Mesenchymal stem cell (in vitro differentiated cells and primary cell): Measurements from ENCODE around the gene STK38.

Source experiments
- DNase-seq: peaks from one replicate; pipeline ENCODE4 v3.0.0-alpha.2; 2013
- H2AFZ ChIP-seq: one replicate; pipeline ENCODE4 v1.6.1; 2013; ENCODE audit warnings: low read depth, mild to moderate bottlenecking, control low read depth, inconsistent platforms, low read length, moderate library complexity
- H2AK5ac ChIP-seq: 2 replicates; pipeline ENCODE4 v1.6.1; 2013; ENCODE audit warnings: low read length, moderate library complexity, mild to moderate bottlenecking, inconsistent platforms; ENCODE audit not compliant: severe bottlenecking
- H2BK120ac ChIP-seq: one replicate; pipeline ENCODE4 v1.6.1; 2013; ENCODE audit warnings: low read depth, mild to moderate bottlenecking, inconsistent platforms, low read length, moderate library complexity
- H2BK12ac ChIP-seq, 2 experiments: one replicate each; pipeline ENCODE4 v1.6.1; 2013; ENCODE audit warnings: inconsistent platforms in 2 of 2, low read length in 2 of 2, mild to moderate bottlenecking in 2 of 2, moderate library complexity in 2 of 2, control low read depth in 1 of 2
- H2BK15ac ChIP-seq: one replicate; pipeline ENCODE4 v1.6.1; 2013; ENCODE audit warnings: mild to moderate bottlenecking, low read depth, inconsistent platforms; ENCODE audit not compliant: poor library complexity, severe bottlenecking
- H2BK5ac ChIP-seq: 2 replicates; pipeline ENCODE4 v1.6.1; 2013; ENCODE audit warnings: low read depth, mild to moderate bottlenecking, low read length, control low read depth, inconsistent platforms; ENCODE audit not compliant: poor library complexity, severe bottlenecking
- H3K14ac ChIP-seq, 2 experiments: one replicate each; pipeline ENCODE4 v1.6.1; 2013; ENCODE audit warnings: inconsistent platforms in 2 of 2, low read length in 2 of 2, control low read depth in 1 of 2, mild to moderate bottlenecking in 1 of 2, moderate library complexity in 1 of 2
- H3K18ac ChIP-seq, 2 experiments: one replicate each; pipeline ENCODE4 v1.6.1; 2013; ENCODE audit warnings: inconsistent platforms in 2 of 2, low read length in 2 of 2, control low read depth in 1 of 2, low read depth in 1 of 2, mild to moderate bottlenecking in 1 of 2
- H3K23ac ChIP-seq, 2 experiments: one replicate each; pipeline ENCODE4 v1.6.1; 2013; ENCODE audit warnings: inconsistent platforms in 2 of 2, low read length in 2 of 2, mild to moderate bottlenecking in 2 of 2, moderate library complexity in 2 of 2, control low read depth in 1 of 2
- H3K27ac ChIP-seq: 2 replicates; pipeline ENCODE4 v1.5.1; 2013; ENCODE audit warnings: mild to moderate bottlenecking, moderate library complexity, low read length, control low read depth, inconsistent platforms; ENCODE audit not compliant: poor library complexity, severe bottlenecking
- H3K27me3 ChIP-seq, 2 experiments: 2 replicates each; pipeline versions ENCODE4 v1.6.1 to v1.7.0; 2013; ENCODE audit warnings: low read length in 2 of 2, mild to moderate bottlenecking in 2 of 2, moderate library complexity in 2 of 2, control low read depth in 1 of 2, inconsistent platforms in 1 of 2; ENCODE audit not compliant: control insufficient read depth in 1 of 2, insufficient read depth in 1 of 2
- H3K36me3 ChIP-seq, 2 experiments: 2 replicates each; pipeline versions ENCODE4 v1.6.1 to v1.7.0; 2013; ENCODE audit warnings: low read length in 2 of 2, control low read depth in 1 of 2, inconsistent platforms in 1 of 2, low read depth in 1 of 2, mild to moderate bottlenecking in 1 of 2; ENCODE audit not compliant: insufficient read depth in 2 of 2, control insufficient read depth in 1 of 2
- H3K4ac ChIP-seq, 2 experiments: one replicate each; pipeline ENCODE4 v1.6.1; 2013; ENCODE audit warnings: inconsistent platforms in 2 of 2, low read length in 2 of 2, mild to moderate bottlenecking in 2 of 2, moderate library complexity in 2 of 2, control low read depth in 1 of 2, low read depth in 1 of 2
- H3K4me1 ChIP-seq: 2 replicates; pipeline ENCODE4 v1.6.1; 2013; ENCODE audit warnings: low read depth, low read length, control low read depth; ENCODE audit not compliant: control insufficient read depth, insufficient read depth
- H3K4me2 ChIP-seq: 2 replicates; pipeline ENCODE4 v1.6.1; 2013; ENCODE audit warnings: low read length, mild to moderate bottlenecking, inconsistent platforms; ENCODE audit not compliant: poor library complexity, severe bottlenecking
- H3K4me3 ChIP-seq, 2 experiments: 2 replicates each; pipeline versions ENCODE4 v1.5.1 to v1.7.0; 2013; ENCODE audit warnings: low read length in 2 of 2, mild to moderate bottlenecking in 2 of 2, control low read depth in 1 of 2, low read depth in 1 of 2; ENCODE audit not compliant: insufficient read depth in 1 of 2
- H3K79me1 ChIP-seq: replicated peaks from 2 replicates; pipeline ENCODE4 v1.6.1; 2013; ENCODE audit warnings: mild to moderate bottlenecking, control low read depth, low read length, inconsistent platforms; ENCODE audit not compliant: poor library complexity, severe bottlenecking
- H3K9ac ChIP-seq: 2 replicates; pipeline ENCODE4 v1.7.0; 2013; ENCODE audit warnings: mild to moderate bottlenecking, low read length, moderate library complexity
- H3K9me3 ChIP-seq: 2 replicates; pipeline ENCODE4 v1.7.0; 2013; ENCODE audit warnings: mild to moderate bottlenecking, low read length; ENCODE audit not compliant: control insufficient read depth
- H4K8ac ChIP-seq: one replicate; pipeline ENCODE4 v1.6.1; 2013; ENCODE audit warnings: inconsistent platforms, mild to moderate bottlenecking, low read length, moderate library complexity
- H4K91ac ChIP-seq: one replicate; pipeline ENCODE4 v1.6.1; 2013; ENCODE audit warnings: mild to moderate bottlenecking, low read length, inconsistent platforms
- WGBS: methylation state at CpG from one replicate; pipeline ENCODE4 v1.1.7; 2013; ENCODE audit warnings: mixed read lengths; 5-methylcytosine and 5-hydroxymethylcytosine counted together

STK38 gene

GRCh38 chr6:36548401-36548743 lies 1.1 kb upstream of the STK38 start:
- H2AFZ ChIP-seq, result no peak overlapping the region
- no peaks in the 10 kb centered on the region for H3K27me3 ChIP-seq
- H3K4me3 ChIP-seq, result no peak overlapping the region
- H2AK5ac ChIP-seq, result no peak overlapping the region
- no peak overlapping the region for H3K18ac ChIP-seq
- H3K9ac ChIP-seq, result no peak overlapping the region
- no peaks in the 10 kb centered on the region for H3K79me1 ChIP-seq
- no peak overlapping the region for H2BK15ac ChIP-seq
- no peak overlapping the region for H3K23ac ChIP-seq
- DNase-seq, result no peak
- 96% methylated on average over 2 of the region's 2 CpGs for WGBS
- H4K8ac ChIP-seq, result no peak overlapping the region
- H3K4ac ChIP-seq, result no peak overlapping the region
- peaks cover 0 to 3% of the 10 kb centered on the region in 2 experiments for H3K36me3 ChIP-seq
- no peaks in the 10 kb centered on the region for H3K9me3 ChIP-seq
- peaks cover 7% of the 10 kb centered on the region for H3K4me1 ChIP-seq
- no peak overlapping the region for H3K4me2 ChIP-seq
- no peak overlapping the region for H2BK12ac ChIP-seq
- H3K27ac ChIP-seq, result no peak overlapping the region
- H2BK5ac ChIP-seq, result no peak overlapping the region
- H4K91ac ChIP-seq, result no peak overlapping the region
- H3K14ac ChIP-seq, result no peak overlapping the region
- H2BK120ac ChIP-seq, result no peak overlapping the region

DNA sequence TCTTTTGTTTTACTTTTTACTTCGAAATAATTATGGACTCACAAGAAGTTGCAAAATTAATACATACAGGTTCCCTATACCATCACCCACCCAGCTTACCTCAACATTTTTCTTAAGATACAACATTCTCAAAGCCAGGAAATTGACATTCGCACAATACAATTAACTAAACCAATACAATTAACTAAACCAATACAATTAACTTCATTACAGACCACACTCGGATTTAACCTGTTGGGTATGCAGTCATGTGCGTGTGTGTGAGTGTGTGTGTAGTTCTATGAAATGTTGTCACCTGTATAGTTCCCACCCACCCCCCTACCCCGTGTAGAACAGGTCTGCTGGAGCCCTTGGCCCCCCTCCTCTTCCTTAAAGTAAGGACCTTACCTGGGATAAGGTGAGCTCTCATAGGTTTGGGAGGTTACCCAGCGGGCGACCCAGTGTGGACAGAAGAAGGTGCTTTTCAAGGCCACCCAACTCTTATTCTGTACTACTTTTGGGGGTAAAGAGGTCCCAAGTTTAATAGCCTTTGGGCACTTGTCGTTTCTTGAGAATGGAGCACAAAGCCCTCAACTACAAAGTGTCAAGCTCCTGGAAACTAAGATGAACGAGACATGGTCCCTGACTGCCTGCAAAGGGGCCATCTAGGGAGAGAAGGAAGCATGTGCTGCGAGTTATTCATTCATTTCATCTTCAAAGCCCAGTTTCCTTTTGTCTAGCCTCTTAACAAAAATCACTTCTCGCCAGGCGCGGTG lies 544 bp upstream of the STK38 start:
- DNase-seq, result no peak
- no peak overlapping the region for H3K14ac ChIP-seq
- WGBS, result 79% methylated on average over 10 of the region's 13 CpGs
- H3K9me3 ChIP-seq, result no peaks in the 10 kb centered on the region
- H3K27ac ChIP-seq, result no peak overlapping the region
- H3K4ac ChIP-seq, result no peak overlapping the region
- no peak overlapping the region for H2AFZ ChIP-seq
- H2BK15ac ChIP-seq, result no peak overlapping the region
- no peak overlapping the region for H2BK5ac ChIP-seq
- H3K4me1 ChIP-seq, result peaks cover 7% of the 10 kb centered on the region
- H3K79me1 ChIP-seq, result no peaks in the 10 kb centered on the region
- peak overlapping the region; percentile 98 for H3K9ac ChIP-seq
- peak overlapping the region; percentile 61 for H2AK5ac ChIP-seq
- H2BK12ac ChIP-seq, result peak overlapping the region in 1 of 2 experiments; percentile 40
- H2BK120ac ChIP-seq, result no peak overlapping the region
- H3K4me3 ChIP-seq, result peak overlapping the region in 1 of 2 experiments; percentile 100
- peak overlapping the region; percentile 64 for H4K8ac ChIP-seq
- H3K36me3 ChIP-seq, result peaks cover 0 to 3% of the 10 kb centered on the region in 2 experiments
- H3K27me3 ChIP-seq, result no peaks in the 10 kb centered on the region
- no peak overlapping the region for H3K23ac ChIP-seq
- no peak overlapping the region for H3K4me2 ChIP-seq
- no peak overlapping the region for H3K18ac ChIP-seq
- no peak overlapping the region for H4K91ac ChIP-seq

DNA sequence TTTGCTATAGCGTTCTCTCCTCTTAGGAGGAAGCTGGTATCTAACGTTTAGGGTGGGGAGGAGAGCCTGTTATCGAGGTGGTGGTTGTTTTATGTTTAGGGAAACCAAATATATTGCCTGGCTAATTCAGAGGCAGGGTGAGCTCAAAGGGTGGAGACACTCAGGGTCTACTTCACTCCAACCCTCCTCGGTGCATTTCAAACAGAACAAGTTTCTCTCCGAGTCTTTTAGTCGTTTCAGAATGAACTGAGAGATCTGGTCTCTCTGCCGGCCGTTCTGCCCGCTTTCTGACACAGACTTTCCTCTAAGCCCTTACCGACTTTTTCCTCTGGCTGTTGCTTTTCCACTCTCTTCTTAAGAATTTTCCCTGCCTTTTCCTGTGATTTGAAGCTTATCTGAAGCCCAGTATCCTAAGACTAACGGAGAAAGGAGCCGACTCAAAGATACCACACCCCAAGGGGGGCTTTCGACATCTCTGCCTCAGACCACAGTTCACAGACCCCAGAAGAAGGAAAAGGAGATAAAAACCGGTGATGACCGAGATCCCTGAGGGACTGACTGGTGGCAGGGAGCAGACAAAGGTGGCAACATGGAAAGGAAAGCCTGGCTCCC lies 865 bp downstream of the STK38 start:
- WGBS, result under 1% methylated on average over 14 of the region's 15 CpGs
- Histone ChIP-seq H3K36me3 (peaks cover 2 to 3% of the 10 kb centered on the region in 2 experiments), H3K9ac (peak overlapping the region; percentile 98), H3K4me2 (peak overlapping the region; percentile 86), H2BK5ac (peak overlapping the region; percentile 77), H2AFZ (peak overlapping the region; percentile 98), H2BK12ac (no peak overlapping the region), H3K23ac (peak overlapping the region in 1 of 2 experiments; percentile 59), H4K8ac (no peak overlapping the region), H3K14ac (peak overlapping the region in 1 of 2 experiments; percentile 100), H4K91ac (no peak overlapping the region), H2BK15ac (peak overlapping the region; percentile 60), H3K9me3 (no peaks in the 10 kb centered on the region), H2BK120ac (no peak overlapping the region), H3K79me1 (peaks cover 2% of the 10 kb centered on the region), H3K18ac (peak overlapping the region in 1 of 2 experiments; percentile 98), H3K4ac (peak overlapping the region in 1 of 2 experiments; percentile 99), H3K27ac (peak overlapping the region; percentile 95), H3K27me3 (no peaks in the 10 kb centered on the region), H2AK5ac (no peak overlapping the region), H3K4me1 (peaks cover 10% of the 10 kb centered on the region), H3K4me3 (peak overlapping the region; percentile 98 to 100)
- DNase-seq, result peak; percentile 66

GRCh38 chr6:36545767-36546307 lies 1.4 kb downstream of the STK38 start:
- no peak overlapping the region for H4K8ac ChIP-seq
- peaks cover 2% of the 10 kb centered on the region for H3K79me1 ChIP-seq
- H3K4ac ChIP-seq, result no peak overlapping the region
- no peak overlapping the region for H3K14ac ChIP-seq
- H3K9ac ChIP-seq, result peak overlapping the region; percentile 98
- H3K36me3 ChIP-seq, result peaks cover 4 to 8% of the 10 kb centered on the region in 2 experiments
- WGBS, result 69% methylated on average over 3 of the region's 3 CpGs
- no peaks in the 10 kb centered on the region for H3K9me3 ChIP-seq
- no peak overlapping the region for H4K91ac ChIP-seq
- no peak overlapping the region for H3K23ac ChIP-seq
- no peaks in the 10 kb centered on the region for H3K27me3 ChIP-seq
- peak overlapping the region; percentile 95 for H3K27ac ChIP-seq
- no peak overlapping the region for H3K18ac ChIP-seq
- H3K4me1 ChIP-seq, result peaks cover 10% of the 10 kb centered on the region
- H3K4me3 ChIP-seq, result peak overlapping the region in 1 of 2 experiments; percentile 100
- H3K4me2 ChIP-seq, result peak overlapping the region; percentile 86
- no peak for DNase-seq
- no peak overlapping the region for H2BK12ac ChIP-seq
- H2BK5ac ChIP-seq, result no peak overlapping the region
- H2AFZ ChIP-seq, result no peak overlapping the region
- no peak overlapping the region for H2BK120ac ChIP-seq
- no peak overlapping the region for H2AK5ac ChIP-seq
- no peak overlapping the region for H2BK15ac ChIP-seq
